Duodenal mucosa (tissue), 2 donors: ENCODE measurements around the gene CCDC92B.

Source experiments
- H3K27ac ChIP-seq: one replicate; pipeline ENCODE4 v1.7.0; 2013; ENCODE audit warnings: low read depth, low read length
- H3K27me3 ChIP-seq, 2 donors: one replicate each; pipeline ENCODE4 v1.7.0; 2013; ENCODE audit warnings: low read length in 2 of 2, control low read depth in 1 of 2; ENCODE audit not compliant: insufficient read depth in 2 of 2, control insufficient read depth in 1 of 2
- H3K36me3 ChIP-seq, 2 donors: one replicate each; pipeline ENCODE4 v1.7.0; 2013; ENCODE audit warnings: low read length in 2 of 2, control low read depth in 1 of 2; ENCODE audit not compliant: insufficient read depth in 2 of 2, control insufficient read depth in 1 of 2
- H3K4me1 ChIP-seq, 2 donors: one replicate each; pipeline ENCODE4 v1.7.0; 2013; ENCODE audit warnings: low read length in 2 of 2, control low read depth in 1 of 2; ENCODE audit not compliant: insufficient read depth in 2 of 2, control insufficient read depth in 1 of 2
- H3K4me3 ChIP-seq, 2 donors: one replicate each; pipeline ENCODE4 v1.7.0; 2013; ENCODE audit warnings: low read length in 2 of 2, low read depth in 1 of 2
- H3K9ac ChIP-seq, 2 donors: one replicate each; pipeline ENCODE4 v1.7.0; 2013; ENCODE audit warnings: low read length in 2 of 2, low read depth in 1 of 2
- H3K9me3 ChIP-seq, 2 donors: one replicate each; pipeline ENCODE4 v1.7.0; 2013; ENCODE audit warnings: low read length in 2 of 2, control low read depth in 1 of 2; ENCODE audit not compliant: control insufficient read depth in 1 of 2

The CCDC92B gene

DNA sequence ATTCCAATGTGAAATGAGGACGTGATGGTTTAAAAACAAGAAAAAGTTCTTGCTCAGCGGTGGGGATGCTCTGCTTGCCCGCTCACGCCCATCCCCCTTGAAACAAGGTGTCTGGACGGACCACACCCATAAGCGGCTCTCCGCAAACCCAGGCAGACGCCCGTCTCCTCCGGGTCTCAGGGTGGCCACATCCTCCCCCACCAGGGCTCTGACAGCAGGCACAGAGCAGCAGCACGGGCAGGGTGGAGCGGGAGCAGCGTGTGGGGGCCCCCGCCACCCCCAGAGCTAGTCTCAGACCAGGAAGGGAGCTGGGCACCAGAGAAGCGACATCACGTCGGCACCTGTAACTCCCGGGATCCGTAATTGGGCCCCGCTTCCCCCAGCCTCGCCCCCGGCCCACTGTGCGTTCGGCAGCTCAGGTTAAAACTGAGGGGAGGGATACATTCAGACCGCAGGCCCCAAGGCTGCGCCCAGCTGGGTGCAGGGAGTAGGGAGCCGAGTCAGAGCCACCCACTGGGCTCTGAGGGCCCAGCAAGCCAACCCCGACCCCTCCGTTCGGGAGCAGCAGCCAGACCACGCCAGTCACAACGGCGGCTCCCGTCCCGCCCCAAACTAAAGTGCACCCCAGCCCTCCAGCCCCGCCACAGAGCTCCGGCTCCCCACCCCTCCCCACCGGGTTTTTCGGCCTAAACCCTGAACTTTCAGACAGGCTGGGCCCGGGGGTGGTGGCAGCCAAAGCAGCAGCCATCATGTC, 59.9 kb downstream of the CCDC92B start:
- no peak overlapping the region for H3K9ac ChIP-seq
- H3K4me1 ChIP-seq: peaks cover 0 to 9% of the 10 kb centered on the region in 2 donors
- H3K27ac ChIP-seq: no peak overlapping the region
- no peaks in the 10 kb centered on the region for H3K9me3 ChIP-seq
- H3K27me3 ChIP-seq: no peaks in the 10 kb centered on the region
- H3K36me3 ChIP-seq: peaks cover 9 to 48% of the 10 kb centered on the region in 2 donors
- no peak overlapping the region for H3K4me3 ChIP-seq

DNA sequence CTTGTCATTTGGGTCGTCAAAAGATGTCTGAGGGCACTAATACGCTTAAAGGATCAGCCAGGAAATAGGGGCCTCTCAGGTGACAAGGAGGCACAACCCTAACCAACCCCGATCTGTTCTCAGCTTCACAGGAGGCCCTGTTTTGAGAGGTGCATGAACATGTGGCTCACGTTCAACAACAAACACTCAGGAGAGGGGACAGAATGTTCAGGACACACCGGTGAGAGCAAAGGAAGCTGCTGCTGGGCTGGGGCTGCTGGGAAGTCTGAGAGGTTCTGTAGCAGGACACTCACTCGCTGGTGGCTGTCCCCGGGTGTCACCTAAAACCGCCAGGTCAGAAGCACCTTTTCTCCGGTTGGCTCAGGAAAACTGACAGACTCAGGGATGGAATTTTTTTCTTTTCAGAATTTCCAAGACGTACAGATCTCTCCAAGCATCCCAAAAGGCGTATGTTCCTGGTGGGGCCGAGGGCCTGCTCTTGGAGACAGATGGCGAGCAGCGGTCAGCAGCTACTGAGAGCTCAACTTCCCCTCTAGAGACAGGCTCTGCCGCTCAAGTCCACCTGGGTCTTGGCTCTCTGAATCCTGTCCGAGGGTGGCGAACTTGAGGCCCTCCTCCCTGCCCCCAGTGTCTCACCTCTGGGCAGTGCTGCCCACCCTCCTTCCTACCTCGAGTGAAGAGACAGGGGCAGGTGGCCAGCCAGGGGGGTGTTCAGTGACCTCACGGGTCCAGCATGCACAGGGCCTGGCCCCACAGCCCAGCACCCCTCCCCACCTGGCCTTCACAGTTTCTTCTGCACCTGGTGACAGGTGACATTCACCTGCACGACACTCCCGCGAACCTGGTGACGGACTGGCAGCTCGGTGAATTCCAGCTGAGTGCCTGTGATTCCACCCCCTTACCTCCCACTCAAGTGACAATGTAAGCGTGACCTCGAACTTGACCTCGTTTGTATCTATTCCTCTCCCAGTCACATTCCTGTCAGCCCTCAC, 60.8 kb downstream of the CCDC92B start:
- Histone ChIP-seq H3K36me3 (peaks cover 2 to 49% of the 10 kb centered on the region in 2 donors), H3K27ac (no peak overlapping the region)

GRCh38 chr17:2687074-2687418, 62.4 kb downstream of the CCDC92B start:
- Histone ChIP-seq H3K9me3 (no peaks in the 10 kb centered on the region), H3K4me1 (peaks cover 3 to 9% of the 10 kb centered on the region in 2 donors), H3K27ac (no peak overlapping the region), H3K27me3 (no peaks in the 10 kb centered on the region), H3K36me3 (peaks cover 4 to 48% of the 10 kb centered on the region in 2 donors), H3K9ac (no peak overlapping the region), H3K4me3 (no peak overlapping the region)

More for the DNA sequence above, 60.8 kb downstream of the CCDC92B start:
- Histone ChIP-seq H3K27me3 (no peaks in the 10 kb centered on the region), H3K9ac (no peak overlapping the region), H3K4me3 (no peak overlapping the region), H3K9me3 (no peaks in the 10 kb centered on the region), H3K4me1 (peaks cover 3 to 9% of the 10 kb centered on the region in 2 donors)

DNA sequence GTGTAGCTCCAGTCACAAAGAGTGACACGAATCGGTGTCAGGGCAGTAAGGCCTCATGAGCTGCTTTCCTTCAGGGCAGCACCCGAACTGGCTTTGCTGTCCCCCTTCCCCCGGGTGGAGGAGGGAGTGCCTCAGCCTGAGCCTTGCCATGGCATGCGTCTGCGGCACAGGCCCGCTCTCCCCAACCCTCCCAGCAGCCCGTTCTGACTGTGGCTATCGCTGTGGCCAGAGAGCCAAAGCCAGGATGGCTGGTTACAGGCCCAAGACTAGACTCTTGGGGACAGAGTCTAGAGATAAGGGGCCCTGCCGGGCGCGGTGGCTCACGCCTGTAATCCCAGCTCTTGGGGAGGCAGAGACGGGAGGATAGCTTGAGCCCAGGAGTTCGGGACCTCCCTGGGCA, 63.8 kb downstream of the CCDC92B start:
- Histone ChIP-seq H3K36me3 (peaks cover 9 to 52% of the 10 kb centered on the region in 2 donors), H3K4me1 (peaks cover 3 to 9% of the 10 kb centered on the region in 2 donors), H3K9me3 (no peaks in the 10 kb centered on the region), H3K4me3 (no peak overlapping the region), H3K27ac (no peak overlapping the region), H3K9ac (no peak overlapping the region), H3K27me3 (no peaks in the 10 kb centered on the region)

DNA sequence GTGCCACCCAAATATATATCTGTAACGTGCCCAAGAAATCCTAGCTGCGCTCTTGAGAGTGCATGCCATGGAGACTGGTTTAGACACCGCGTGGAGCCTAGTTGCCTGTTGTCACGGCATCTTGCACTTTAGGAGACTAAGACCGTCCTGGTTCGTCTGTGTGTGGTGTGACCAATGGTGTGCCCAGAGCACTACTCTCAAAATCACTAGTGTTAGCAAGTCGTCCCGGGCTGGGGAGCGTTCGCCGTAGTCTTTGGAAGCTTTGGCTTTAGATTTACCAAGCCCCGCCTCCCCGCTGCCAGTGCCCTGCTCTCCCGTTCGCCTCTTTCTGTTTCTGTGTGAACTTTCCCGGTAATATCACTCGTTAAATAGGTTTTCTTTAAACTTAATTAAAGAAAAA, 64.9 kb downstream of the CCDC92B start:
- no peak overlapping the region for H3K9ac ChIP-seq

GRCh38 chr17:2683912-2684311, 65.5 kb downstream of the CCDC92B start:
- H3K36me3 ChIP-seq: peaks cover 20 to 57% of the 10 kb centered on the region in 2 donors

More for the DNA sequence above, 64.9 kb downstream of the CCDC92B start:
- Histone ChIP-seq H3K4me1 (peaks cover 3 to 9% of the 10 kb centered on the region in 2 donors), H3K27me3 (no peaks in the 10 kb centered on the region), H3K4me3 (no peak overlapping the region), H3K36me3 (peaks cover 18 to 56% of the 10 kb centered on the region in 2 donors), H3K27ac (no peak overlapping the region), H3K9me3 (no peaks in the 10 kb centered on the region)

GRCh38 chr17:2682176-2682938, 67.1 kb downstream of the CCDC92B start:
- no peak overlapping the region for H3K27ac ChIP-seq
- no peak overlapping the region for H3K4me3 ChIP-seq
- H3K36me3 ChIP-seq: peaks cover 25 to 64% of the 10 kb centered on the region in 2 donors
- no peak overlapping the region for H3K9ac ChIP-seq
- H3K4me1 ChIP-seq: peaks cover 3 to 9% of the 10 kb centered on the region in 2 donors
- H3K27me3 ChIP-seq: no peaks in the 10 kb centered on the region
- no peaks in the 10 kb centered on the region for H3K9me3 ChIP-seq

More at GRCh38 chr17:2683912-2684311, 65.5 kb downstream of the CCDC92B start:
- H3K27me3 ChIP-seq: no peaks in the 10 kb centered on the region
- no peak overlapping the region for H3K9ac ChIP-seq
- H3K4me1 ChIP-seq: peaks cover 3 to 9% of the 10 kb centered on the region in 2 donors
- H3K27ac ChIP-seq: no peak overlapping the region
- H3K4me3 ChIP-seq: no peak overlapping the region
- H3K9me3 ChIP-seq: no peaks in the 10 kb centered on the region

DNA sequence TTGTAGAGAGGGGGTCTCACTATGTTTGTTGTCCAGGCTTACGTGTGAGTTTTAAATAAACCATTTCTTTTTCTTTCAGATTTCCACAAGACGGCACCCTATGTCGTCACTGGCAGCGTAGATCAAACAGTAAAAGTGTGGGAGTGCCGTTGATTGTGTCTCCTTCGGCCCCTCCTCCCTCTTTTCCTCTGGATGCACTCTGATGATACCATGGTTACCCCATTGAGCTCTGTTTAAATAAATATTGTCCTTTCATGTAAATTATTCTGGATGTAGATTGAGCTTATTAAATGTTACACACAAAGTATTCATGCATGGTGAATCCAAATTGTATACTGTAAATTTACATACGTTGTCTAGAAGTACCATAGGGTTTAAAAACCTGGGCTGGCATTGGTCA, 67.8 kb downstream of the CCDC92B start:
- Histone ChIP-seq H3K4me3 (no peak overlapping the region), H3K27ac (no peak overlapping the region), H3K36me3 (peaks cover 25 to 69% of the 10 kb centered on the region in 2 donors), H3K27me3 (no peaks in the 10 kb centered on the region), H3K9me3 (no peaks in the 10 kb centered on the region), H3K4me1 (peaks cover 3 to 4% of the 10 kb centered on the region in 2 donors), H3K9ac (no peak overlapping the region)

DNA sequence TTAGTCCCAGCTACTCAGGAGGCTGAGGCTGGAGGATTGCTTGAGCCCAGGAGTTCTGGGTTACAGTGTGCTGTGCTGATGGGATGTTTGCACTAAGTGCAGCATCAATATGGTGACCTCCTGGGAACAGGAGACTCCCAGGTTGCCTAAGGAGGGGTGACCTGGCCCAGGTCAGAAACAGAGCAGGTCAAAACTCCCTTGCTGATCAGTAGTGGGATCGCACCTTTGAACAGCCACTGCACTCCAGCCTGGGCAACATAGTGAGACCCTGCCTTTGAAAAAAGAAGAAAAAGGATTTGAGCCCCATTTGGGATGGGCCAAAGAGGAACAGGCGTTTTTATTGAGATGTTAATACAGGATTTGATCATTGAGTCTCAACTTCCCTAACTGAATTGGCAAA, 68.5 kb downstream of the CCDC92B start:
- no peaks in the 10 kb centered on the region for H3K27me3 ChIP-seq
- H3K9me3 ChIP-seq: no peaks in the 10 kb centered on the region
- peaks cover 0 to 3% of the 10 kb centered on the region in 2 donors for H3K4me1 ChIP-seq
- no peak overlapping the region for H3K27ac ChIP-seq
- H3K36me3 ChIP-seq: peaks cover 25 to 76% of the 10 kb centered on the region in 2 donors
- no peak overlapping the region for H3K9ac ChIP-seq
- no peak overlapping the region for H3K4me3 ChIP-seq
